SU-DHL-6 (cell line): ENCODE results near the gene DCD.

ENCODE experiments used
- EZH2phosphoT487 ChIP-seq: fragments of 200-600 bp; sonication (generic), shearing (Covaris generic); conservative IDR thresholded peaks from 2 replicates; pipeline ENCODE4 v1.6.1; 2018; ENCODE audit warnings: mild to moderate bottlenecking, antibody characterized with exemption, low read length, moderate library complexity, mixed read lengths
- TF ChIP-seq, protein P1 (sequence below): fragments of 200-600 bp; sonication (generic); IDR thresholded peaks from one replicate; pipeline ENCODE4 v1.5.1; 2017; ENCODE audit warnings: antibody characterized with exemption, mild to moderate bottlenecking, low read length, moderate library complexity; ENCODE audit not compliant: insufficient read depth, poor library complexity, severe bottlenecking

DNA sequence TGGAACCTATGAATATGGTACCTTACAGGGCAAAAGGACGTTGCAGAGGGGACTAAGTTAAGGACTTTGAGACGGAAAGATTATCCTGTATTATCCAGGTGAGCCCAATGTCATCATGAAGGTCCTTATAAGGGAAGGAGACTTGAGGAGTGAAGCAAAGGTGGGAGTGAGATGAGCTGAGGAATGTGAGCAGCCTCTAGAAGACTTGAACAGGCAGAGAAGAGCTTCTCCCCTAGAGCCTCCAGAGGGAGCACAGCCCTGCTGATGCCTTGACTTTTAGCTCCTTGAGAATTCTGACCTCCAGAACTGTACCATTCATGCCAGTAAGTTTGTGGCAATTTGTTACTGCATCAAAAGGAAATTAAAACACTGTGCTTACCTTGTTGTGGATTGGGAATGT lies 41.8 kb upstream of the DCD start:
- TF ChIP-seq, protein P1, sequence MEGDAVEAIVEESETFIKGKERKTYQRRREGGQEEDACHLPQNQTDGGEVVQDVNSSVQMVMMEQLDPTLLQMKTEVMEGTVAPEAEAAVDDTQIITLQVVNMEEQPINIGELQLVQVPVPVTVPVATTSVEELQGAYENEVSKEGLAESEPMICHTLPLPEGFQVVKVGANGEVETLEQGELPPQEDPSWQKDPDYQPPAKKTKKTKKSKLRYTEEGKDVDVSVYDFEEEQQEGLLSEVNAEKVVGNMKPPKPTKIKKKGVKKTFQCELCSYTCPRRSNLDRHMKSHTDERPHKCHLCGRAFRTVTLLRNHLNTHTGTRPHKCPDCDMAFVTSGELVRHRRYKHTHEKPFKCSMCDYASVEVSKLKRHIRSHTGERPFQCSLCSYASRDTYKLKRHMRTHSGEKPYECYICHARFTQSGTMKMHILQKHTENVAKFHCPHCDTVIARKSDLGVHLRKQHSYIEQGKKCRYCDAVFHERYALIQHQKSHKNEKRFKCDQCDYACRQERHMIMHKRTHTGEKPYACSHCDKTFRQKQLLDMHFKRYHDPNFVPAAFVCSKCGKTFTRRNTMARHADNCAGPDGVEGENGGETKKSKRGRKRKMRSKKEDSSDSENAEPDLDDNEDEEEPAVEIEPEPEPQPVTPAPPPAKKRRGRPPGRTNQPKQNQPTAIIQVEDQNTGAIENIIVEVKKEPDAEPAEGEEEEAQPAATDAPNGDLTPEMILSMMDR, result no peak
- TF ChIP-seq EZH2phosphoT487, result no peak
